ENCODE data around the gene PDE8A.

Gene PDE8A

GRCh38 chr15:84962955-84963354 is 18.7 kb upstream of the PDE8A start:
- Histone ChIP-seq H3K9me3 (ENCODE audit: control insufficient read depth in 1 of 2, low read length in 2 of 2) (peaks cover 0 to 5% of the 10 kb centered on the region in 2 donors), H3K27me3 (ENCODE audit: low read depth, low read length) (no peaks in the 10 kb centered on the region), H3K36me3 (ENCODE audit: control insufficient read depth in 1 of 2, insufficient read depth in 2 of 2, low read length in 2 of 2) (no peaks in the 10 kb centered on the region), H3K27ac (ENCODE audit: low read length) (no peak overlapping the region), H3K4me1 (ENCODE audit: control insufficient read depth in 1 of 2, insufficient read depth in 2 of 2, low read length in 2 of 2) (no peaks in the 10 kb centered on the region), H3K4me3 (ENCODE audit: low read depth in 1 of 2, low read length in 2 of 2) (no peak overlapping the region)

DNA sequence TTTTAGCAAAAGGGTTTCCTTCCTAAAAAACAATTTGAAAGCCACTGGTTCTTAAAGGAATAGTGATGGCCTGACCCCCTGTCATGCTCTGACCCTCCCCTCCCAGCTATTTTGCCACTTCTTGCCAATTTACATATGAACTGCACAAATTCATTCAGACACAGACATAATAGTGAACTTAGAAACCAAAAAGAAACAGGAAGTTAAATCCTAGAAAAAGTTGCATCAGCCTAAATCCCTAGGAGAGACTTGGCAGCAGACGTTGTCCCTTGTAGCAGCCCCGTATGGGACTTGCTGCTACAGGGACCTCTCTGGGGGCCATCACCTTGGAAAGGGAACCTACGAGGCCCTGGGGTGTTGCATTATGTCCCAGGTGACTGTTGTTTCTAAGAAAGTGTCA is 14.3 kb upstream of the PDE8A start:
- H3K27me3 ChIP-seq (ENCODE audit: low read depth, low read length) = no peaks in the 10 kb centered on the region
- H3K9me3 ChIP-seq (ENCODE audit: control insufficient read depth in 1 of 2, low read length in 2 of 2) = peaks cover 0 to 5% of the 10 kb centered on the region in 2 donors
- no peak overlapping the region for H3K4me3 ChIP-seq (ENCODE audit: low read depth in 1 of 2, low read length in 2 of 2)
- H3K36me3 ChIP-seq (ENCODE audit: control insufficient read depth in 1 of 2, insufficient read depth in 2 of 2, low read length in 2 of 2) = no peaks in the 10 kb centered on the region
- H3K4me1 ChIP-seq (ENCODE audit: control insufficient read depth in 1 of 2, insufficient read depth in 2 of 2, low read length in 2 of 2) = no peaks in the 10 kb centered on the region
- no peak overlapping the region for H3K27ac ChIP-seq (ENCODE audit: low read length)

- Histone ChIP-seq H3K36me3 (ENCODE audit: control insufficient read depth in 1 of 2, insufficient read depth in 2 of 2, low read length in 2 of 2) (no peaks in the 10 kb centered on the region), H3K4me1 (ENCODE audit: control insufficient read depth in 1 of 2, insufficient read depth in 2 of 2, low read length in 2 of 2) (no peaks in the 10 kb centered on the region), H3K27me3 (ENCODE audit: low read depth, low read length) (no peaks in the 10 kb centered on the region), H3K27ac (ENCODE audit: low read length) (no peak overlapping the region), H3K4me3 (ENCODE audit: low read depth in 1 of 2, low read length in 2 of 2) (no peak overlapping the region), H3K9me3 (ENCODE audit: control insufficient read depth in 1 of 2, low read length in 2 of 2) (peaks cover 0 to 5% of the 10 kb centered on the region in 2 donors)
These were observed 13.4 kb upstream of the PDE8A start for GRCh38 chr15:84968301-84968700.

- Histone ChIP-seq H3K27ac (ENCODE audit: low read length) (no peak overlapping the region), H3K27me3 (ENCODE audit: low read depth, low read length) (no peaks in the 10 kb centered on the region), H3K9me3 (ENCODE audit: control insufficient read depth in 1 of 2, low read length in 2 of 2) (peaks cover 0 to 5% of the 10 kb centered on the region in 2 donors), H3K4me3 (ENCODE audit: low read depth in 1 of 2, low read length in 2 of 2) (no peak overlapping the region), H3K4me1 (ENCODE audit: control insufficient read depth in 1 of 2, insufficient read depth in 2 of 2, low read length in 2 of 2) (no peaks in the 10 kb centered on the region), H3K36me3 (ENCODE audit: control insufficient read depth in 1 of 2, insufficient read depth in 2 of 2, low read length in 2 of 2) (no peaks in the 10 kb centered on the region)
These were observed 12.4 kb upstream of the PDE8A start for GRCh38 chr15:84969257-84969656.

DNA sequence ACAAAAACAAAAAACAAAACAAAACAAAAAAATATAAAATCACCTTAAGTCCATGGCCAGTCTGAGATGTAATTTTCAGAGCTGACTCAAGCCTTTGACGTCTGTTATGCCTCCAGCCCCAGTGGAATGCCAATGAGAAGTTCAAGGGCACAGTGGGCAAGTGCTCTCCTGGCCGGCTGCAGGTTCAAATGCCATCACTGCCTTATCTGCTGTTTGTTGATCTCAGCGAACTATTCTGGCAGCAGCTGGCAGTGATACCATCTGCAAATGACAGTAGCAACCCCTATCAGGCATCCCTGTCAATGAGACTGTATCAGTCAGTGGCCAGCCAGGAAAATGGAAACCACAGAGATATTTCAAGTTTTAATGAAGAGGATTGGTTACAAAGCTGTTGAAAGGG is 10.8 kb upstream of the PDE8A start:
- no peaks in the 10 kb centered on the region for H3K36me3 ChIP-seq (ENCODE audit: control insufficient read depth in 1 of 2, insufficient read depth in 2 of 2, low read length in 2 of 2)
- H3K27ac ChIP-seq (ENCODE audit: low read length) = no peak overlapping the region
- H3K9me3 ChIP-seq (ENCODE audit: control insufficient read depth in 1 of 2, low read length in 2 of 2) = no peaks in the 10 kb centered on the region
- H3K27me3 ChIP-seq (ENCODE audit: low read depth, low read length) = no peaks in the 10 kb centered on the region
- no peaks in the 10 kb centered on the region for H3K4me1 ChIP-seq (ENCODE audit: control insufficient read depth in 1 of 2, insufficient read depth in 2 of 2, low read length in 2 of 2)
- H3K4me3 ChIP-seq (ENCODE audit: low read depth in 1 of 2, low read length in 2 of 2) = no peak overlapping the region

GRCh38 chr15:84973492-84974460 is 7.9 kb upstream of the PDE8A start:
- H3K36me3 ChIP-seq (ENCODE audit: control insufficient read depth in 1 of 2, insufficient read depth in 2 of 2, low read length in 2 of 2) = no peaks in the 10 kb centered on the region
- H3K4me1 ChIP-seq (ENCODE audit: control insufficient read depth in 1 of 2, insufficient read depth in 2 of 2, low read length in 2 of 2) = no peaks in the 10 kb centered on the region
- H3K27ac ChIP-seq (ENCODE audit: low read length) = no peak overlapping the region
- no peaks in the 10 kb centered on the region for H3K27me3 ChIP-seq (ENCODE audit: low read depth, low read length)
- H3K4me3 ChIP-seq (ENCODE audit: low read depth in 1 of 2, low read length in 2 of 2) = no peak overlapping the region
- H3K9me3 ChIP-seq (ENCODE audit: control insufficient read depth in 1 of 2, low read length in 2 of 2) = no peaks in the 10 kb centered on the region

DNA sequence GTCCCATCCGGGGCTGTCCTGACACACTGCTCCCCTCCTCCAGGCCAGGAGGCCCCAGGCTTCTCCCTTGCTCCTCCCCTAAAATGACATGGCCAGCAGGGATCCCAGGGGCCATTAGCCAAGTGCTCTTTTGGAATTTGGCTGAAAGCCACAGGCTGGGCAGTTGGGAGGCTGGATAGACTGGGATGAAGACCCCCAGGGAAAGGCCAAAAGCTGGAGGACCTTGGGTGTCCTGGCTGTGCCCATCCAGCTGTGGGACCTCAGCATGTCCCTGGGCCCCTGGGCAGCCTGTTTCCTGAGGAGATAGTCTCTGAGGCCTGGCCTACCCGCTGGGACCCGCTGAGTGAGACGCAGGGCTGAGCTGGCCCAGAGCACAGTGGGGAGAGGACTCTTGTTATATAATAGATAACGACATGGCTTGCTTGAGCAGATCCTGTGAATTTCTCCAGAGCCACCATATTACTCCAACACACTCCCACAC is 5.7 kb upstream of the PDE8A start:
- Histone ChIP-seq H3K4me1 (ENCODE audit: control insufficient read depth in 1 of 2, insufficient read depth in 2 of 2, low read length in 2 of 2) (peaks cover 0 to 8% of the 10 kb centered on the region in 2 donors), H3K4me3 (ENCODE audit: low read depth in 1 of 2, low read length in 2 of 2) (no peak overlapping the region), H3K9me3 (ENCODE audit: control insufficient read depth in 1 of 2, low read length in 2 of 2) (no peaks in the 10 kb centered on the region), H3K27ac (ENCODE audit: low read length) (no peak overlapping the region), H3K27me3 (ENCODE audit: low read depth, low read length) (no peaks in the 10 kb centered on the region), H3K36me3 (ENCODE audit: control insufficient read depth in 1 of 2, insufficient read depth in 2 of 2, low read length in 2 of 2) (no peaks in the 10 kb centered on the region)

- Histone ChIP-seq H3K4me1 (ENCODE audit: control insufficient read depth in 1 of 2, insufficient read depth in 2 of 2, low read length in 2 of 2) (peaks cover 0 to 8% of the 10 kb centered on the region in 2 donors), H3K4me3 (ENCODE audit: low read depth in 1 of 2, low read length in 2 of 2) (no peak overlapping the region), H3K9me3 (ENCODE audit: control insufficient read depth in 1 of 2, low read length in 2 of 2) (no peaks in the 10 kb centered on the region), H3K27ac (ENCODE audit: low read length) (no peak overlapping the region), H3K36me3 (ENCODE audit: control insufficient read depth in 1 of 2, insufficient read depth in 2 of 2, low read length in 2 of 2) (no peaks in the 10 kb centered on the region), H3K27me3 (ENCODE audit: low read depth, low read length) (no peaks in the 10 kb centered on the region)
These were observed 4.8 kb upstream of the PDE8A start for GRCh38 chr15:84976746-84977345.

DNA sequence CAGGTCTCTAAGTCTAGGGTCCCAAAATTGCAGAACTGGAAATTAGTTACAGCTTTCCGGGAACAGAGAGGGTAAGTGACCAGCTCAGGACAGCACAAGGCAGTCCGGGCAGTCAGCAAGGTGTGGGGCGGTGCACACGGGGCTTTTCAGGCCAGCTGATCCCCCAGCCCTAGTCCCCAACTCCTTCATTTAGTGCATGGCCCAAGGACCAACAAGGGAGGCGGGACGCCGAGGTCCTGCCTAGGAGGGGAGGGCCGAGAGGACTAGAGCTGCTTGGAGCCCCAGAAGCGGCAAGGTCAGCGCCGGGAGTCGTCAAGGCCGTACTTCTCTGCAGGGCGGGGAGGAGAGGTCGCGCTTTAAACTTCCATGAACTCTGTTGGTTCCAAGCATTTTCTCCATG is 2.0 kb upstream of the PDE8A start:
- peaks cover 0 to 29% of the 10 kb centered on the region in 2 donors for H3K4me1 ChIP-seq (ENCODE audit: control insufficient read depth in 1 of 2, insufficient read depth in 2 of 2, low read length in 2 of 2)
- H3K9me3 ChIP-seq (ENCODE audit: control insufficient read depth in 1 of 2, low read length in 2 of 2) = no peaks in the 10 kb centered on the region
- peak overlapping the region; percentile 74 to 89 for H3K4me3 ChIP-seq (ENCODE audit: low read depth in 1 of 2, low read length in 2 of 2)
- no peaks in the 10 kb centered on the region for H3K27me3 ChIP-seq (ENCODE audit: low read depth, low read length)
- H3K27ac ChIP-seq (ENCODE audit: low read length) = no peak overlapping the region
- H3K36me3 ChIP-seq (ENCODE audit: control insufficient read depth in 1 of 2, insufficient read depth in 2 of 2, low read length in 2 of 2) = no peaks in the 10 kb centered on the region

DNA sequence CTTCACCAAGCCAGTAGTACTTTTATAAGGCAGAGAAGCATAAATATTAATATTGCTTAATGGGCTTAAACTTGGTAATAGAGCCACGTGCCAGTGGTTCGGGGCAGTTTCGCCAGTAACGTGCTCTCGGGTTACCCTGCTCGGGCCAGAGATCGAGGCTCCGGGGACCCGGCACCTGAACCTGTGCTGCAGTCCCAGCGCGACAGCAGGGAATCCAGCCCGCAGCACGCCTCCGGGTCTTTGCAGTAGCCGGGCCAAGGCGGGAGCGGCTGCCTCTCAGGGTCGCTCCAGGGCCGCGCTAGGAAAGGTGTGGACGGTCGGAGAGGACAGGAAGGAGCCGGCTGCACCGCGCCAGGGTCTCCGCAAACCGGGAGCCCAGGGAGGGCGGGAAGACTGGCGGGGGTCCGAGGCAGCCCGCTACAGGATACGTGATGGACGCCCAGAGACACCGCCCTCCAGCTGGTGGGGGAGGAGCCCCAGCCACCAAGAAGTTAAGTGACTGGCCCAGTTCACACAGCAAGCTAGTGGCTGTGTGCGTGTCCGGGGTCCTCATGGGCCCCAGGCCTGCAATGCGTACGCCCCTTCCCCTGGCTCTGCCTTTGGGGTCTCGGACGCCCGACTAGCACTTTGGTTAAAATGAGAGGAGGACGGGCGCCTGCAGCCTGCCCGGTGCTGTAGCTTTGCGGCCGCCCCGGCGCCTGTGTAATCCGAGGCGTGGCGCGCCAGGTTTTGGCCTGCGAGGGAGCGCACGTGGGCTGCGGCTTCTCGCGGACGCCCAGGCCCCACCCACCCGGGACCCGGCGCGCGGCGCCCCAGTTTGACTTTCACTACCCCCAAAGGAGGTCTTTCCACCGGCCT is 1.2 kb upstream of the PDE8A start:
- Histone ChIP-seq H3K27ac (ENCODE audit: low read length) (peak overlapping the region; percentile 84), H3K27me3 (ENCODE audit: low read depth, low read length) (no peaks in the 10 kb centered on the region), H3K36me3 (ENCODE audit: control insufficient read depth in 1 of 2, insufficient read depth in 2 of 2, low read length in 2 of 2) (no peaks in the 10 kb centered on the region), H3K9me3 (ENCODE audit: control insufficient read depth in 1 of 2, low read length in 2 of 2) (no peaks in the 10 kb centered on the region), H3K4me1 (ENCODE audit: control insufficient read depth in 1 of 2, insufficient read depth in 2 of 2, low read length in 2 of 2) (peaks cover 1 to 36% of the 10 kb centered on the region in 2 donors), H3K4me3 (ENCODE audit: low read depth in 1 of 2, low read length in 2 of 2) (peak overlapping the region; percentile 74 to 89)

Data from muscle layer of duodenum (tissue), 2 donors.